Transverse colon (tissue), 4 donors: ENCODE measurements around the gene CCDC32. TPM values are rescaled to one million over a fixed set of nuclear protein-coding genes. Genes with fewer than 3 reads are reported as not detected.

ENCODE experiments used
- DNase-seq: peaks from one replicate; pipeline ENCODE4 v3.0.0-alpha.2; 2019
- H3K27ac ChIP-seq, 4 donors: fragments of 200-600 bp; sonication (generic); 2 replicates each; pipeline ENCODE4 v1.5.1; 2016 to 2018; ENCODE audit warnings: inconsistent platforms in 4 of 4
- H3K27me3 ChIP-seq: fragments of 200-600 bp; sonication (generic); 2 replicates; pipeline ENCODE4 v1.5.1; 2017; ENCODE audit warnings: inconsistent platforms
- H3K36me3 ChIP-seq, 4 donors: fragments of 200-600 bp; sonication (generic); 2 replicates each; pipeline ENCODE4 v1.5.1; 2017 to 2019; ENCODE audit warnings: inconsistent platforms in 4 of 4
- H3K4me1 ChIP-seq, 4 donors: fragments of 200-600 bp; sonication (generic); 2 replicates each; pipeline ENCODE4 v1.5.1; 2017 to 2020; ENCODE audit warnings: inconsistent platforms in 4 of 4
- H3K4me3 ChIP-seq, 4 donors: fragments of 200-600 bp; sonication (generic); 1 replicate in 1 of 4; 2 replicates in 3 of 4; pipeline versions ENCODE4 v1.5.1 to v1.6.1; 2017 to 2019; ENCODE audit warnings: inconsistent platforms in 4 of 4
- H3K9me3 ChIP-seq, 2 donors: fragments of 200-600 bp; sonication (generic); 2 replicates each; pipeline ENCODE4 v1.5.1; 2017 to 2019; ENCODE audit warnings: inconsistent platforms in 2 of 2
- CTCF ChIP-seq, 5 experiments: fragments of 200-600 bp in 3 of 5; fragments of 450-650 bp in 2 of 5; sonication (generic) in 3 of 5; IDR thresholded peaks; 1 replicate in 2 of 5; 2 replicates in 3 of 5; pipeline ENCODE4 v1.5.1; 2016 to 2017; ENCODE audit warnings: antibody characterized with exemption in 5 of 5, inconsistent platforms in 3 of 5, mild to moderate bottlenecking in 2 of 5, moderate library complexity in 1 of 5
- EP300 ChIP-seq: sonication (generic); formaldehyde crosslinking; IDR thresholded peaks from one replicate; pipeline ENCODE4 v1.6.1; 2017; ENCODE audit warnings: antibody characterized with exemption, low read depth
- POLR2A ChIP-seq: fragments of 450-650 bp; IDR thresholded peaks from one replicate; pipeline ENCODE4 v1.6.1; 2016; ENCODE audit warnings: antibody characterized with exemption, mild to moderate bottlenecking, moderate library complexity
- POLR2AphosphoS5 ChIP-seq, 3 donors: sonication (generic); formaldehyde crosslinking; IDR thresholded peaks; one replicate each; pipeline ENCODE4 v1.6.1; 2016; ENCODE audit warnings: antibody characterized with exemption in 3 of 3
- WGBS, 2 donors: methylation state at CpG; one replicate each; pipeline ENCODE4 v1.1.5; 2018; ENCODE audit warnings: low coverage in 1 of 2; 5-methylcytosine and 5-hydroxymethylcytosine counted together
- in situ Hi-C, 4 donors: fragments of 200-750 bp; cut with MboI; loops; one replicate each; pipeline versions ENCODE4 v1.15.0 to v1.15.1; 2017; ENCODE audit warnings: low sequenced_read_pairs in 3 of 4, low pct_ligation_motif_present in 1 of 4, low pct_unique_long_range_greater_than_20kb in 1 of 4
- intact Hi-C: fragments of 100-400 bp; cut with DNase I; formaldehyde crosslinking; loops from one replicate; pipeline ENCODE4 v1.15.1; 2023; ENCODE audit warnings: low total_unique reads
- small RNA-seq, 4 donors: library from RNA; depleted of rRNA; stranded (forward); fragments of <200 nt; gene quantifications; one replicate each; pipeline ENCODE3, GENCODE V24; 2016
- total RNA-seq, 4 donors: library from RNA; depleted of rRNA; stranded (reverse); fragments of >200 nt; gene quantifications; one replicate each; pipeline ENCODE4 v1.1.0, GENCODE V29; 2016

Gene CCDC32
- total RNA-seq, 4 donors from 2014 or later = 31.0 to 53.1 (median 41.1) TPM

- intact Hi-C loops = no loop called here
- peaks cover 23% of the 10 kb centered on the region for H3K27me3 ChIP-seq
- peak overlapping the region in 3 of 4 donors; percentile 5 to 19 (median 17) for H3K27ac ChIP-seq
- peaks cover 4 to 23% (median 14%) of the 10 kb centered on the region in 4 donors for H3K4me1 ChIP-seq
- TF ChIP-seq EP300 = no peak
- no peak for TF ChIP-seq POLR2A
- no peak for TF ChIP-seq CTCF (IDR thresholded peaks at IDR 0.05)
- TF ChIP-seq POLR2AphosphoS5 (IDR thresholded peaks at IDR 0.05) = no peak
- in situ Hi-C loops = no loop called here
- DNase-seq = peak; percentile 11
- no peaks in the 10 kb centered on the region for H3K36me3 ChIP-seq
- H3K4me3 ChIP-seq = peak overlapping the region; percentile 33 to 60 (median 49)
- no peaks in the 10 kb centered on the region for H3K9me3 ChIP-seq
- WGBS, 2 donors = 9 to 18% methylated on average over 14 to 22 of the region's 22 CpGs
Measured at GRCh38 chr15:40511093-40511471, 53.8 kb downstream of the CCDC32 start.

GRCh38 chr15:40510201-40510600 lies 54.6 kb downstream of the CCDC32 start:
- Histone ChIP-seq H3K36me3 (no peaks in the 10 kb centered on the region), H3K4me3 (no peak overlapping the region), H3K4me1 (peaks cover 4 to 23% (median 14%) of the 10 kb centered on the region in 4 donors), H3K9me3 (no peaks in the 10 kb centered on the region), H3K27ac (no peak overlapping the region), H3K27me3 (peaks cover 29% of the 10 kb centered on the region)
- in situ Hi-C loops (no loop called here), intact Hi-C loops (no loop called here)
- DNase-seq = no peak
- no peak for TF ChIP-seq EP300
- no peak for TF ChIP-seq POLR2AphosphoS5 (IDR thresholded peaks at IDR 0.05)
- no peak for TF ChIP-seq POLR2A
- no peak for TF ChIP-seq CTCF (IDR thresholded peaks at IDR 0.05)
- 63 to 86% methylated on average over 1 to 2 of the region's 2 CpGs for WGBS, 2 donors

- H3K4me3 ChIP-seq = no peak overlapping the region
- 80 to 83% methylated on average over 1 of the region's 1 CpG for WGBS, 2 donors
- peaks cover 4 to 23% (median 14%) of the 10 kb centered on the region in 4 donors for H3K4me1 ChIP-seq
- no peak overlapping the region for H3K27ac ChIP-seq
- no peak for DNase-seq
- no peaks in the 10 kb centered on the region for H3K36me3 ChIP-seq
- no peak for TF ChIP-seq CTCF (IDR thresholded peaks at IDR 0.05)
- no peak for TF ChIP-seq EP300
- no peak for TF ChIP-seq POLR2A
- no peak for TF ChIP-seq POLR2AphosphoS5 (IDR thresholded peaks at IDR 0.05)
- H3K9me3 ChIP-seq = no peaks in the 10 kb centered on the region
- intact Hi-C loops = no loop called here
- in situ Hi-C loops = no loop called here
- H3K27me3 ChIP-seq = peaks cover 34% of the 10 kb centered on the region
Measured at GRCh38 chr15:40508216-40508615, 56.6 kb downstream of the CCDC32 start.

- intact Hi-C loops = no loop called here
Measured at GRCh38 chr15:40506964-40507571, 57.8 kb downstream of the CCDC32 start.

More at GRCh38 chr15:40506964-40507571, 57.8 kb downstream of the CCDC32 start:
- Histone ChIP-seq H3K27ac (no peak overlapping the region), H3K4me3 (peak overlapping the region in 3 of 4 donors; percentile 1 to 35 (median 25)), H3K27me3 (peaks cover 37% of the 10 kb centered on the region), H3K9me3 (no peaks in the 10 kb centered on the region), H3K4me1 (peaks cover 4 to 23% (median 14%) of the 10 kb centered on the region in 4 donors), H3K36me3 (no peaks in the 10 kb centered on the region)
- in situ Hi-C loops = no loop called here
- peak; percentile 76 for DNase-seq
- TF ChIP-seq POLR2AphosphoS5 (IDR thresholded peaks at IDR 0.05) = no peak
- peak; percentile 59 to 70 (median 65) for TF ChIP-seq CTCF (IDR thresholded peaks at IDR 0.05)
- WGBS, 2 donors = 3% methylated on average over 30 of the region's 30 CpGs; no CpG with 5 or more reads in 1 of the 2 donors

Small RNA genes within 50 kb of the gene (small RNA-seq; reads per million reads assigned to genes)
- gene RF00017 (0 reads per million in 4 donors), gene RNU6-516P (0 reads per million in 4 donors)

Other genes with a start within 250 kb of the CCDC32 start
- gene INAFM2, start 241.3 kb downstream of the CCDC32 start, total RNA-seq = 10 to 100 TPM; 14.5 to 62.1 (median 19.4) TPM
- 10 to 100 TPM; 22.0 to 49.4 (median 36.9) TPM for gene CCDC9B, start 224.1 kb downstream of the CCDC32 start, total RNA-seq
- gene PHGR1, start 214.0 kb downstream of the CCDC32 start, total RNA-seq = 1,000 to 10,000 TPM; 2,387 to 4,992 (median 3,189) TPM
- gene DISP2, start 206.8 kb downstream of the CCDC32 start, total RNA-seq = 10 to 100 TPM in 2 of 4 donors, 1 to 10 TPM in 2; 8.6 to 12.9 (median 10.9) TPM
- gene KNSTRN, start 182.3 kb downstream of the CCDC32 start, total RNA-seq = 10 to 100 TPM in 1 of 4 donors, 1 to 10 TPM in 3; 7.5 to 80.4 (median 8.3) TPM
- gene IVD, start 159.2 kb downstream of the CCDC32 start, total RNA-seq = 100 to 1,000 TPM in 1 of 4 donors, 10 to 100 TPM in 3; 51.4 to 122 (median 58.7) TPM
- 10 to 100 TPM in 3 of 4 donors, 1 to 10 TPM in 1; 9.0 to 35.5 (median 26.4) TPM for gene BAHD1, start 124.1 kb downstream of the CCDC32 start, total RNA-seq
- gene CHST14, start 94.1 kb downstream of the CCDC32 start, total RNA-seq = 1 to 10 TPM in 3 of 4 donors, not detected in 1; 2.9 to 8.8 (median 4.1) TPM
- 10 to 100 TPM in 1 of 4 donors, 1 to 10 TPM in 3; 6.7 to 19.3 (median 7.8) TPM for gene RPUSD2, start 4.3 kb upstream of the CCDC32 start, total RNA-seq
- 1 to 10 TPM; 3.4 to 7.6 (median 3.9) TPM for gene KNL1, start 29.2 kb upstream of the CCDC32 start, total RNA-seq
- gene RAD51, start 130.1 kb upstream of the CCDC32 start, total RNA-seq = 10 to 100 TPM in 1 of 4 donors, 1 to 10 TPM in 3; 1.1 to 31.6 (median 1.8) TPM
- gene RMDN3, start 190.2 kb upstream of the CCDC32 start, total RNA-seq = 100 to 1,000 TPM in 1 of 4 donors, 10 to 100 TPM in 3; 16.5 to 131 (median 32.7) TPM
- 10 to 100 TPM; 22.5 to 58.5 (median 46.5) TPM for gene GCHFR, start 199.0 kb upstream of the CCDC32 start, total RNA-seq
- under 1 TPM in 2 of 4 donors, not detected in 2; 0.14 to 0.32 TPM for gene C15orf62, start 204.9 kb upstream of the CCDC32 start, total RNA-seq
- gene ZFYVE19, start 242.0 kb upstream of the CCDC32 start, total RNA-seq = 10 to 100 TPM; 61.2 to 91.6 (median 69.9) TPM
- gene DNAJC17, start 242.4 kb upstream of the CCDC32 start, total RNA-seq = 10 to 100 TPM in 3 of 4 donors, 1 to 10 TPM in 1; 6.0 to 56.9 (median 22.3) TPM